ENCODE data around the gene PRXL2A. TPM values are rescaled to one million over a fixed set of nuclear protein-coding genes. Genes with fewer than 3 reads are reported as not detected.
"Not testable (repeated sequence)": the region's sequence is repeated elsewhere in the genome, so short reads cannot be mapped to it uniquely, and the experiment has no call there.

Gene PRXL2A, protein sequence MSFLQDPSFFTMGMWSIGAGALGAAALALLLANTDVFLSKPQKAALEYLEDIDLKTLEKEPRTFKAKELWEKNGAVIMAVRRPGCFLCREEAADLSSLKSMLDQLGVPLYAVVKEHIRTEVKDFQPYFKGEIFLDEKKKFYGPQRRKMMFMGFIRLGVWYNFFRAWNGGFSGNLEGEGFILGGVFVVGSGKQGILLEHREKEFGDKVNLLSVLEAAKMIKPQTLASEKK
- under 1 TPM in 3 of 6 experiments, not detected in 3; 0.15 to 0.52 (median 0.28) TPM for total RNA-seq (2021; fragmentation: NEBNext Ultra II Directional; extraction: Animal tissue kit (Norgen Biotek cat#: 25700))
- long read RNA-seq, partial matches to known transcripts, result 0 of 1 reads
- long read RNA-seq, other reads (novel, unspliced or antisense), result 1 of 1 reads

DNA sequence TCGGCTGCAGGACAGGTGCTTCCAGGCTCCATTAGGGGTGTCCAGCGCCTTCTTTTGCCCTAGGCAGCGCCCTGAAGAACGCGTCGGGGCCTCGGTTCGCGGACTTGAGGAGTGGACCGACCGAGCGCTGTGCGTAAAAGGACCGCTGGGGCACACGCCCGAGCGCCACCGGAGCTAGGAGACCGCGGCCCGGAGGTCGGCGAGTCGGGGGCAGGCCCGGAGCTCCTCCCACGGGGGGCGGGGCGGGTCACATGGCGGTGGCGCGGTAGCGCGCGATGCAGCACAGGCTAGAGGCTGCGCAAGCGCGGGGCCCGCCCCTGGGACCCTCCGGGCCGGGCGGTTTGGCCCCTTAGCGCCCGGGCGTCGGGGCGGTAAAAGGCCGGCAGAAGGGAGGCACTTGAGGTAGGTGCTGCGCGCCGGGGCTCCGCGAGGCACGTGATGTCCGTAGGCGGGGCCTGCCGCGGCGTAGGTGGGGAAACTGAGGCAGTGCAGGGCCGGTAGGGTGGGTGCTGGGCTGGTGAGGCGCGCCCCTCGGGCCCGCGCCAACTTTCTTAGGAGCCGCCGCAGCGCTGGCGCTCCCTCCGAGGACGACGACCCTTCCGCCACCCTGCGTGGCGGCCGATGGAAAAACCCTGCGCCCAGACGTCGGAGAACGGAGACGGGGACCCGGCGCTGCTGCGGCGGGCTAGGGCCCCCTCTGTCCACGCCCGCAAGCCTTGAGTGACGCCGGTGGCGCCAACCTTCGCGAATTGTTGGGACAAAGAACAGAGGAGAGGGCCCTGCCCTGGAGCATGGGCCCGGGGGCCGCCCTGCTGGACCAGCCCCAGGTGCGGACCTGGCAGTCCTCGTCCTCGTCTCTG is at the start of gene PRXL2A:
PRXL2A (plus strand) TSS at position 310 of the 860 bp plus-strand sequence. CDS start 11,917 bp downstream, outside the sequence.
- no peak within 1 kb of the TSS for H3K27ac Mint-ChIP-seq
- H3K9me3 Mint-ChIP-seq, result no peaks in the 10 kb centered on the region; the same call in 1 of the 2 replicates
- H3K36me3 Mint-ChIP-seq (ENCODE audit: low read depth), result peaks cover 5% of the 10 kb centered on the region; the same call in 1 of the 2 replicates
- TF ChIP-seq, protein P1, sequence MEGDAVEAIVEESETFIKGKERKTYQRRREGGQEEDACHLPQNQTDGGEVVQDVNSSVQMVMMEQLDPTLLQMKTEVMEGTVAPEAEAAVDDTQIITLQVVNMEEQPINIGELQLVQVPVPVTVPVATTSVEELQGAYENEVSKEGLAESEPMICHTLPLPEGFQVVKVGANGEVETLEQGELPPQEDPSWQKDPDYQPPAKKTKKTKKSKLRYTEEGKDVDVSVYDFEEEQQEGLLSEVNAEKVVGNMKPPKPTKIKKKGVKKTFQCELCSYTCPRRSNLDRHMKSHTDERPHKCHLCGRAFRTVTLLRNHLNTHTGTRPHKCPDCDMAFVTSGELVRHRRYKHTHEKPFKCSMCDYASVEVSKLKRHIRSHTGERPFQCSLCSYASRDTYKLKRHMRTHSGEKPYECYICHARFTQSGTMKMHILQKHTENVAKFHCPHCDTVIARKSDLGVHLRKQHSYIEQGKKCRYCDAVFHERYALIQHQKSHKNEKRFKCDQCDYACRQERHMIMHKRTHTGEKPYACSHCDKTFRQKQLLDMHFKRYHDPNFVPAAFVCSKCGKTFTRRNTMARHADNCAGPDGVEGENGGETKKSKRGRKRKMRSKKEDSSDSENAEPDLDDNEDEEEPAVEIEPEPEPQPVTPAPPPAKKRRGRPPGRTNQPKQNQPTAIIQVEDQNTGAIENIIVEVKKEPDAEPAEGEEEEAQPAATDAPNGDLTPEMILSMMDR (IDR thresholded peaks at IDR 0.05), result no peak
- peak within 1 kb of the TSS; percentile 72 for H3K4me3 Mint-ChIP-seq
- peaks cover 20% of the 10 kb centered on the region for H3K4me1 Mint-ChIP-seq (ENCODE audit: low read depth)
- no peak for DNase-seq
- H3K27me3 Mint-ChIP-seq (ENCODE audit: insufficient read depth), result peaks cover 25% of the 10 kb centered on the region

DNA sequence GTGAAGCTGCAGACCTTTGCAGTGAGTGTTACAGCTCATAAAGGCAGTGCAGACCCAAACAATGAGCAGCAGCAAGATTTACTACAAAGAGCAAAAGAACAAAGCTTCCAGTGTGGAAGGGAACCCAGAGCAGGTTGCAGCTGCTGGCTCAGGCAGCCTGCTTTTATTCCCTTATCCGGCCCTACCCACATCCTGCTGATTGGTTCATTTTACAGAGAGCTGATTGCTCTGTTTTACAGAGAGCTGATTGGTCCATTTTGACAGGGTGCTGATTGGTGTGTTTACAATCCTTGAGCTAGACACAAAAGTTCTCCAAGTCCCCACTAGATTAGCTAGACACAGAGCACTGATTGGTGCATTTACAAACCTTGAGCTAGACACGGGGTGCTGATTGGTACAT is 49.4 kb upstream of the PRXL2A start:
- H3K36me3 Mint-ChIP-seq (ENCODE audit: low read depth); H3K27ac Mint-ChIP-seq; H3K4me3 Mint-ChIP-seq; DNase-seq; H3K9me3 Mint-ChIP-seq; H3K4me1 Mint-ChIP-seq (ENCODE audit: low read depth): not testable (repeated sequence)
- H3K27me3 Mint-ChIP-seq (ENCODE audit: insufficient read depth), result peaks cover 30% of the 10 kb centered on the region

DNA sequence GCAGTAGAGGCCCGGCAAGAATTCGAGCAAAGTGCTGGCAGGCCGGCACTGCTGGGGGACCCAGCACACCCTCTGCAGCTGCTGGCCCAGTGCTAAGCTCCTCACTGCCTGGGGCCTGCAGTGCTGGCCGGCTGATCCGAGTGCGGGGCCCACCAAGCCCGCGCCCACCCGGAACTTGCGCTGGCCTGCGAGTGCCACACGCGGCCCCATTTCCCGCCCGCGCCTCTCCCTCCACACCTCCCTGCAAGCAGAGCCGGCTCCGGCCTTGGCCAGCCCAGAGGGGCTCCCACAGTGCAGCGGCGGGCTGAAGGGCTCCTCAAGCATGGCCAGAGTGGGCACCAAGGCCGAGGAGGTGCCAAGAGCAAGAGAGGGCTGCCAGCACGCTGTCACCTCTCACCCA is 48.7 kb upstream of the PRXL2A start:
- no peak for DNase-seq
- peaks cover 7% of the 10 kb centered on the region; the same call in 1 of the 2 replicates for H3K9me3 Mint-ChIP-seq
- TF ChIP-seq, protein P1 (IDR thresholded peaks at IDR 0.05), result no peak
- no peaks in the 10 kb centered on the region for H3K4me1 Mint-ChIP-seq (ENCODE audit: low read depth)
- H3K36me3 Mint-ChIP-seq (ENCODE audit: low read depth), result no peaks in the 10 kb centered on the region
- peaks cover 24% of the 10 kb centered on the region for H3K27me3 Mint-ChIP-seq (ENCODE audit: insufficient read depth)
- H3K4me3 Mint-ChIP-seq, result no peak overlapping the region
- H3K27ac Mint-ChIP-seq, result no peak overlapping the region

DNA sequence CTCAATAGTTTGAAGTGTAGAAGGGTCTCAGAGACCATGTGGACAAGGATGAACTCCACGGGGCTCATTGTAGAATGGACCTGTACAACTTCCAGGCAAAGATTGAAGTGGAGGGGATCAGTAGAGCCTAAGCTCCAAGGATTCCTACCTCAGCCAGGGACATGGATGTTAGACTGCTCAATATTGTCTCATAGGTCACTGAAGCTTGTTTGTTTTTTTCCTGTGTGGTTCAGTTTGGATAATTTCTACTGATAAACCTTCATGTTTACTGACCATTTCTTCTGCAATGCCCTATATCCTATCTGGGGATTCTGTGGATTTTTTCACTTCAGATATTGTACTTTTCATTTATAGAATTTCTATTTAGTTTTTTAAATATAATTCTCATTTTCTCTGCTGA is 42.8 kb upstream of the PRXL2A start:
- Mint-ChIP-seq H3K4me3 (no peak overlapping the region), H3K27me3 (ENCODE audit: insufficient read depth) (peaks cover 9% of the 10 kb centered on the region), H3K4me1 (ENCODE audit: low read depth) (no peaks in the 10 kb centered on the region), H3K27ac (no peak overlapping the region), H3K36me3 (ENCODE audit: low read depth) (no peaks in the 10 kb centered on the region), H3K9me3 (peaks cover 13% of the 10 kb centered on the region)
- DNase-seq, result no peak
- TF ChIP-seq, protein P1 (IDR thresholded peaks at IDR 0.05), result no peak

DNA sequence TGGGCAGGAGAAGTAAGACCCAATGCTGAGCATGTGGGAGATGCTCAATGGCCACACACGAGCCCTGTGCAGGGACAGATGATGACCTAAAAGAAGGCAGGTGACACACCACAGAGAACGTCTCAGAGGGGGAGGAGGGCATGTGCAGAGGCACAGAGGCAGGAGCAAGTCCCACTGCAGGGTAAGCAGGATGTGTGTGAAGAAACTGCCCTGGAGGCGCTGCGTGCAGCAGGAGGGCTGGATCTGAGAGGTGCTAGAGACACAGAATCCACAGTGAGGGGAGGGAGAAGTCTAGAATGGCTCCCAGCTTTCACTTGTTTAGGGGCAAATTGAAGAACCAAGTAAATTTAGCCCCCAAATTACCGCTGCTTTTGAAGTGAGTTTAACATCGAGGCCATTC is 36.9 kb upstream of the PRXL2A start:
- no peak overlapping the region for H3K4me3 Mint-ChIP-seq
- no peak for DNase-seq
- H3K36me3 Mint-ChIP-seq (ENCODE audit: low read depth), result no peaks in the 10 kb centered on the region
- H3K27me3 Mint-ChIP-seq (ENCODE audit: insufficient read depth), result peaks cover 7% of the 10 kb centered on the region
- no peak overlapping the region for H3K27ac Mint-ChIP-seq
- no peaks in the 10 kb centered on the region for H3K4me1 Mint-ChIP-seq (ENCODE audit: low read depth)
- H3K9me3 Mint-ChIP-seq, result peaks cover 13% of the 10 kb centered on the region
- TF ChIP-seq, protein P1 (IDR thresholded peaks at IDR 0.05), result no peak

DNA sequence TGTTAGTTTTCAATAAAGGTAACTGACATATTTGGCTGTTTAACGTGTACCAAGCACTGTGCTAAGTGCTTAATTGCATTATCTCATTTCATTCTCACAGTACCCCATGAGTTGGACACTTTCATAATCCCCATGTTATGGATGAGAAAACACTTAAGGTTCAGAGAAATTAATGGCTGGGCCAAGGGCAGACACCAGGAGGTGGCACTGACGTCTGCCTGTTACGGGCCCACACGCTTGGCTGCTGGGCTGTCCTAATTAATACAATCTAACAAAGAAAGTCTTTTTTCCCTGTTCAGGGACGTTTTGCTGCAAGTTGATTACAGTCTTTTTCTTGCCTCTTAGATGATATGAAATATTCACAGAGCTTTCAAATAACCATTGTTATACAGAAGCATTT is 35.7 kb upstream of the PRXL2A start:
- Mint-ChIP-seq H3K27ac (no peak overlapping the region), H3K4me1 (ENCODE audit: low read depth) (no peaks in the 10 kb centered on the region), H3K4me3 (no peak overlapping the region), H3K36me3 (ENCODE audit: low read depth) (no peaks in the 10 kb centered on the region), H3K9me3 (peaks cover 4% of the 10 kb centered on the region), H3K27me3 (ENCODE audit: insufficient read depth) (peaks cover 7% of the 10 kb centered on the region)
- TF ChIP-seq, protein P1 (IDR thresholded peaks at IDR 0.05), result no peak
- no peak for DNase-seq

Data from HFFc6 (cell line).